BJ (cell line): Measurements from ENCODE around the gene LUC7L2. TPM values are rescaled to one million over a fixed set of nuclear protein-coding genes. Genes with fewer than 3 reads are reported as not detected.
"Not testable (repeated sequence)": the region's sequence is repeated elsewhere in the genome, so short reads cannot be mapped to it uniquely, and the experiment has no call there.

ENCODE experiments used
- CTCF ChIA-PET: fragments of 350-600 bp; formaldehyde crosslinking; extraction: SDS; loops from one replicate; lab custom pipeline; 2021; ENCODE audit warnings: antibody characterized with exemption, inconsistent platforms; lab: Yijun Ruan, JAX
- POLR2A ChIA-PET: fragments of 300-600 bp; sonication (Branson Sonifier 250); formaldehyde crosslinking; extraction: SDS; loops from one replicate; lab custom pipeline; 2021; ENCODE audit warnings: antibody characterized with exemption; lab: Charles Lee
- DNase-seq: peaks from one replicate; pipeline ENCODE4 v3.0.0-alpha.2; 2011; ENCODE audit warnings: low read depth
- H3K27me3 ChIP-seq: 2 replicates; pipeline ENCODE4 v1.6.0; 2011; ENCODE audit warnings: low read length; ENCODE audit not compliant: control insufficient read depth, insufficient read depth
- H3K36me3 ChIP-seq: 2 replicates; pipeline ENCODE4 v1.5.1; 2011; ENCODE audit warnings: low read length; ENCODE audit not compliant: control insufficient read depth, insufficient read depth
- H3K4me3 ChIP-seq: 2 replicates; pipeline ENCODE4 v1.5.1; 2011; ENCODE audit warnings: low read depth, mild to moderate bottlenecking, control low read depth, low read length
- CTCF ChIP-seq: IDR thresholded peaks from 2 replicates; pipeline ENCODE4 v1.5.1; 2011; ENCODE audit warnings: low read depth, mild to moderate bottlenecking, control low read depth, inconsistent platforms, low read length, moderate library complexity; ENCODE audit not compliant: insufficient read depth
- polyA plus RNA-seq: library from polyadenylated mRNA; depleted of rRNA; stranded (reverse); fragments of >200 nt; gene quantifications from 2 replicates; pipeline ENCODE4 v1.2.3, GENCODE V29; 2011

Gene LUC7L2
- polyA plus RNA-seq, 1 experiment = 22.3 TPM

GRCh38 chr7:139329119-139329518 is 30.6 kb upstream of the LUC7L2 start:
- no peak for TF ChIP-seq CTCF
- no peak for DNase-seq
- POLR2A ChIA-PET = no interaction called here
- H3K4me3 ChIP-seq = no peak overlapping the region
- CTCF ChIA-PET = interaction anchor here (1.4 kb wide), 1 partner anchor 10 kb away, joined by 4 read pairs; no protein-coding TSS in a partner anchor
- no peaks in the 10 kb centered on the region for H3K27me3 ChIP-seq
- H3K36me3 ChIP-seq = no peaks in the 10 kb centered on the region

- ChIA-PET CTCF (interaction anchor here (1.5 kb wide), 1 partner anchor 9 kb away, joined by 4 read pairs; no protein-coding TSS in a partner anchor), POLR2A (no interaction called here)
- no peak for DNase-seq
- TF ChIP-seq CTCF = no peak
- Histone ChIP-seq H3K4me3 (no peak overlapping the region), H3K36me3 (no peaks in the 10 kb centered on the region), H3K27me3 (no peaks in the 10 kb centered on the region)
These were observed 29.2 kb upstream of the LUC7L2 start for GRCh38 chr7:139330333-139331030.

GRCh38 chr7:139332697-139333359 is 26.9 kb upstream of the LUC7L2 start:
- POLR2A ChIA-PET = no interaction called here
- CTCF ChIA-PET = interaction anchor here (0.6 to 1.0 kb wide), 3 partner anchors 9 to 225 kb away, joined by 3 to 4 read pairs (median 4); no protein-coding TSS in a partner anchor

GRCh38 chr7:139333443-139333842 is 26.3 kb upstream of the LUC7L2 start:
- H3K4me3 ChIP-seq, DNase-seq, H3K36me3 ChIP-seq, H3K27me3 ChIP-seq, POLR2A ChIA-PET: not testable (repeated sequence)
- CTCF ChIA-PET = interaction anchor here (0.9 kb wide), 1 partner anchor 13 kb away, joined by 3 read pairs; no protein-coding TSS in a partner anchor

More at GRCh38 chr7:139332697-139333359, 26.9 kb upstream of the LUC7L2 start:
- no peak for TF ChIP-seq CTCF
- DNase-seq = no peak
- no peak overlapping the region for H3K4me3 ChIP-seq
- no peaks in the 10 kb centered on the region for H3K27me3 ChIP-seq
- H3K36me3 ChIP-seq = no peaks in the 10 kb centered on the region

DNA sequence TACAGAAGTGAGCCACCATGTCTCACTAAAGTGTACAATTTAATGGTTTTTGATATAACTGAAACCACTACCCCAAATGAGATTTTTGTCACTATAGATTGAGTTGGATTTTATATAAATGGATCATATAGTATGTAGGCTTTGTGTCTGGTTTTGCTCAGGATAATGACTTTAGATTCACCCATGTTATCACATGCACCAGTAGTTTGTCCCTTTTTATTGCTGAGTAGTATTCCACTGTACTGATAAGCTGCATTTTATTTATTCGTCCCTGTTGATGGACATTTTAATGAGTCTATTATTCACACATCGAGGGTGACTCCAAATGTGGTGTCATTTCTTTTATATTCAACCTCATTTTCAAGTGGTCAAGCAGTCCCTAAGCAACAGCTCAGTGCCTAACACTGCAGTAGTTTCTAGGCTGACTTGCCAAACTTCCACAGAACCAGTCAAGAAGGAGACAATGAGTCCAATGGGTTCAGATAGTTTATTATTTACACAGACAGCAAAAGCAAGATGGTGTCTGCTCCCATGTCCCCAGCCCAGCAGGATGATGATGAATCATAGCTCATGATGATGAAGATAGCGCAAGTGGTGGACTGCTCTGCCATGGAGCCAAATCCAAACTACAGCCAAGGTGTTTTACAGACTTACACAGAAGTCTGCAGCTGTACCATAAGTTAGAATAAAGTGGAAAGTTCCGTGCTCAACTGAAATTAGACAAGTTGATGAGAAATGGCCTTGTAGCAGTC is 25.1 kb upstream of the LUC7L2 start:
- CTCF ChIA-PET = no interaction called here
- Histone ChIP-seq H3K27me3 (no peaks in the 10 kb centered on the region), H3K36me3 (no peaks in the 10 kb centered on the region), H3K4me3 (no peak overlapping the region)
- POLR2A ChIA-PET = no interaction called here
- no peak for TF ChIP-seq CTCF
- no peak for DNase-seq
